Left lung (tissue), 10 donors: ENCODE results near the gene SLC6A13. TPM values are rescaled to one million over a fixed set of nuclear protein-coding genes. Genes with fewer than 3 reads are reported as not detected.
A peak's percentile ranks its signal among the peaks of the same experiment; 100 is the strongest.

Experiments
- ATAC-seq: fragments of 200-7000 bp; cut with Tn5 transposase; one replicate; pipeline ENCODE4 v1.9.1; 2020; ENCODE audit warnings: moderate library complexity
- DNase-seq, 4 donors: peaks; one replicate each; pipeline ENCODE4 v3.0.0-alpha.2; 2013 to 2020
- H3K27ac ChIP-seq, 2 donors: fragments of 200-600 bp; sonication (generic) in 1 of 2; one replicate each; pipeline versions ENCODE4 v1.5.0 to v1.8.0; 2020 to 2021
- H3K27me3 ChIP-seq, 2 donors: fragments of 200-600 bp; sonication (generic) in 1 of 2; one replicate each; pipeline versions ENCODE4 v1.5.0 to v1.8.0; 2020 to 2021
- H3K36me3 ChIP-seq, 2 donors: fragments of 200-600 bp; sonication (generic) in 1 of 2; one replicate each; pipeline versions ENCODE4 v1.5.0 to v1.8.0; 2020 to 2021
- H3K4me1 ChIP-seq, 2 donors: fragments of 200-600 bp; one replicate each; pipeline ENCODE4 v1.8.0; 2021
- H3K4me3 ChIP-seq, 2 donors: fragments of 200-600 bp; sonication (generic) in 1 of 2; one replicate each; pipeline versions ENCODE4 v1.5.0 to v1.8.0; 2020 to 2021; ENCODE audit warnings: mild to moderate bottlenecking in 1 of 2
- H3K9me3 ChIP-seq, 2 donors: fragments of 200-600 bp; sonication (generic) in 1 of 2; one replicate each; pipeline versions ENCODE4 v1.5.0 to v1.8.0; 2020 to 2021
- CTCF ChIP-seq, 2 donors: fragments of 200-600 bp; sonication (generic) in 1 of 2; IDR thresholded peaks; one replicate each; pipeline versions ENCODE4 v1.5.0 to v1.8.0; 2021; ENCODE audit warnings: antibody characterized with exemption in 2 of 2
- intact Hi-C, 2 donors: fragments of 100-400 bp; cut with DNase I; formaldehyde crosslinking; loops; one replicate each; pipeline versions ENCODE4 v1.11.2 to v1.14.2; 2022
- polyA plus RNA-seq, 6 donors: library from polyadenylated mRNA; unstranded; fragments of 120-200 nt; gene quantifications; one replicate each; pipeline ENCODE4 v1.2.1, GENCODE V29; 2013; ENCODE audit not compliant: insufficient read length in 6 of 6
- total RNA-seq, 2 donors: library from RNA; stranded (reverse); fragmentation: NEBNext Ultra II Directional; extraction: Animal tissue kit (Norgen Biotek cat#: 25700); gene quantifications; one replicate each; pipeline ENCODE4 v1.2.1, GENCODE V29; 2021
- donor health status: DM: no; HTN: yes; CAD: no.
- donor health status: DM: no; HTN: no; CAD: no.

SLC6A13 gene
- total and polyA plus RNA-seq, 8 donors: 0.79 to 4.1 (median 2.5) TPM

- ATAC-seq (no peak), DNase-seq (no peak)
- Histone ChIP-seq H3K27me3 (peaks cover 3 to 34% of the 10 kb centered on the region in 2 donors), H3K27ac (no peak overlapping the region), H3K4me1 (peaks cover 0 to 15% of the 10 kb centered on the region in 2 donors), H3K36me3 (no peaks in the 10 kb centered on the region), H3K4me3 (no peak overlapping the region), H3K9me3 (no peaks in the 10 kb centered on the region)
- intact Hi-C loops: no loop called here
- TF ChIP-seq CTCF (IDR thresholded peaks at IDR 0.05): no peak
These were observed 47.5 kb downstream of the SLC6A13 start for GRCh38 chr12:215116-215515.

DNA sequence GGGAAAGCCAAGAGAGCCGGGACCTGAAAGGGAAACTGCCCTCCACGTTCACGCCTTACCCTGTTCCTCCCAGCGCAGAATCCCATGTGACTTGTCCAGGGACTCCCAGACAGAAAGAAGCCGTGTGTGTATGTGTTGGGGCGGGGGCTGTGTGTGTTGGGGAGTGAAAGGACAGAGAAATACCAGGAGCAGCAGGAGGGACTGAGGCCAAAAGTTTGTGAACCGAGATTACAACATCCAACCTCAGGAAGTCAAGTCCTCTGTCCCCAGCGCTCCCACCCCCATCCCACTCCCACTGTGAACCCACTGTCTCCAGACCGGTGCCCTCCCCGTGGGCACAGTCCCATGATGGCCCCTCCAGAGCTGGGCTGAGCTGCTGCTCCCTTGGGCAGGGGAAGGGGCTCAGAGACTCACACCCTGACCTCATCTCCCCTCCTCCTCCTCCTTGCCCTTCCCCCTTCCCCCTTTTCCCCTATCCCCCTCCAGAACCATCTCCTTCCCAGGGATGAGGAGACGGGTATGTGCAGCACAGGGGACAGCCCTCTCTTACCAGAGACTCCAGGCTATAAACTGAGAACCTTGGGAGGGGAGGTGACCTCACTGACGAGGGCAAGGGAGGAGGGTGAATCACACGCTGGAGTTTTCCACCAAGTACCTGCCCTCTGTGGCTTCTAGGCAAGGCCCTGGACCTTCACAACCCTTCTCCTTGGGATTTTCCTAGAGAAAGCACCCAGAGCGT lies 48.5 kb downstream of the SLC6A13 start, which contains the start of gene SLC6A12:
Gene SLC6A12, minus strand, starts transcription at position 155 of the 739 bp plus-strand sequence. CDS start 4,171 bp downstream, outside the sequence.
- peaks cover 3 to 34% of the 10 kb centered on the region in 2 donors for H3K27me3 ChIP-seq
- no peak for TF ChIP-seq CTCF (IDR thresholded peaks at IDR 0.05)
- peaks cover 0 to 15% of the 10 kb centered on the region in 2 donors for H3K4me1 ChIP-seq
- ATAC-seq: peak; percentile 33
- peak within 1 kb of the TSS in 1 of 2 donors; percentile 30 for H3K4me3 ChIP-seq
- H3K9me3 ChIP-seq: no peaks in the 10 kb centered on the region
- H3K27ac ChIP-seq: peak within 1 kb of the TSS in 1 of 2 donors; percentile 82
- peak in 1 of 4 donors; percentile 39 for DNase-seq
- H3K36me3 ChIP-seq: no peaks in the 10 kb centered on the region
- intact Hi-C loops: no loop called here

DNA sequence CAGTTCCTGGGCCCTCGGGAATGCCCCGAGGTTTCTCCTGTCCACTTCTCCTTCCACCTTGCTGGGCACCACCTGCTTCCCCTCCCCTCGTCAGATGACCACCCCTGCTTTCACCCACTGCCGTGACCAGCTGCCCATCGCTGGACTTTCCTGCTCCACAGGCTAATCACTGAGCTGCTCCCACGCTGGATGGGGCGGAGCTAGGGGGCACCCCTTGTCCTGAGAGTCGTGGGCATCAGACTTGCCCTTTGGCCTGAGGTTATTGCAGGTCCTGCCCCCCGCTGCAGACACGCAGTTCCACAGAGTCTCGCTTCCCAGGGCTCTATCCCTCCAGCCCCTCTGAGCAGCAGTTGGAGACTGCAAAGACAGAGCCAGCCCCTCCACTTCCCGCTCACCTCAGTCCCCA lies 49.1 kb downstream of the SLC6A13 start:
- DNase-seq (no peak), ATAC-seq (peak; percentile 15)
- Histone ChIP-seq H3K9me3 (no peaks in the 10 kb centered on the region), H3K36me3 (no peaks in the 10 kb centered on the region), H3K27me3 (peaks cover 3 to 34% of the 10 kb centered on the region in 2 donors), H3K27ac (no peak overlapping the region), H3K4me3 (peak overlapping the region in 1 of 2 donors; percentile 30), H3K4me1 (peaks cover 0 to 15% of the 10 kb centered on the region in 2 donors)
- TF ChIP-seq CTCF (IDR thresholded peaks at IDR 0.05): no peak
- intact Hi-C loops: no loop called here

- H3K27me3 ChIP-seq: peaks cover 3 to 34% of the 10 kb centered on the region in 2 donors
- no peaks in the 10 kb centered on the region for H3K9me3 ChIP-seq
- DNase-seq (peak in 3 of 4 donors; percentile 38 to 75 (median 45)), ATAC-seq (peak; percentile 43)
- H3K4me1 ChIP-seq: peaks cover 0 to 15% of the 10 kb centered on the region in 2 donors
- H3K4me3 ChIP-seq: peak overlapping the region in 1 of 2 donors; percentile 30
- peak overlapping the region in 1 of 2 donors; percentile 82 for H3K27ac ChIP-seq
- H3K36me3 ChIP-seq: no peaks in the 10 kb centered on the region
- intact Hi-C loops: no loop called here
- no peak for TF ChIP-seq CTCF (IDR thresholded peaks at IDR 0.05)
These were observed 49.7 kb downstream of the SLC6A13 start for GRCh38 chr12:212715-213526.

DNA sequence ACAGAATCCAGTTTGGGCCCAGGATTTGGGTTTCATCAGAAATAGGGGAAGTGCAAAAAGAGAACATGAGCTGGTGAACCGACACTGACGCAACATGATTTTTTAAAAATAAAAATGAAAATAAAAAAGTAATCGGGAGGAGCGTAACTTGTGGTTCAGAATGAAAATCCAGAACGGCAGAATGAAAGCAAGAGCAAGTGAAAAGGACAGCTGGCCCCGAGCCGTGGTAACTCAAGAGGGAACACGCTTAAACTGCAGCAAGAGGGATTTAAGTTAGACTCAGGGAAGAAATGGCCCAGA lies 50.3 kb downstream of the SLC6A13 start:
- Histone ChIP-seq H3K36me3 (no peaks in the 10 kb centered on the region), H3K27me3 (peaks cover 3 to 34% of the 10 kb centered on the region in 2 donors), H3K4me3 (peak overlapping the region in 1 of 2 donors; percentile 30), H3K27ac (peak overlapping the region in 1 of 2 donors; percentile 82), H3K4me1 (peaks cover 0 to 15% of the 10 kb centered on the region in 2 donors), H3K9me3 (no peaks in the 10 kb centered on the region)
- no peak for TF ChIP-seq CTCF (IDR thresholded peaks at IDR 0.05)
- intact Hi-C loops: no loop called here
- DNase-seq: no peak
- no peak for ATAC-seq
